Measurements from ENCODE around the gene SLC25A29. TPM values are rescaled to one million over a fixed set of nuclear protein-coding genes. Genes with fewer than 3 reads are reported as not detected.

Gene SLC25A29
- total and polyA plus RNA-seq, 2 of the 13 experiments (the other 11 are each of a cell fraction or from before 2014, with no cell fraction given): 12.2 to 17.2 TPM

GRCh38 chr14:100328495-100329163 lies 22.4 kb upstream of the SLC25A29 start (continued):
- TF ChIP-seq, protein P1, sequence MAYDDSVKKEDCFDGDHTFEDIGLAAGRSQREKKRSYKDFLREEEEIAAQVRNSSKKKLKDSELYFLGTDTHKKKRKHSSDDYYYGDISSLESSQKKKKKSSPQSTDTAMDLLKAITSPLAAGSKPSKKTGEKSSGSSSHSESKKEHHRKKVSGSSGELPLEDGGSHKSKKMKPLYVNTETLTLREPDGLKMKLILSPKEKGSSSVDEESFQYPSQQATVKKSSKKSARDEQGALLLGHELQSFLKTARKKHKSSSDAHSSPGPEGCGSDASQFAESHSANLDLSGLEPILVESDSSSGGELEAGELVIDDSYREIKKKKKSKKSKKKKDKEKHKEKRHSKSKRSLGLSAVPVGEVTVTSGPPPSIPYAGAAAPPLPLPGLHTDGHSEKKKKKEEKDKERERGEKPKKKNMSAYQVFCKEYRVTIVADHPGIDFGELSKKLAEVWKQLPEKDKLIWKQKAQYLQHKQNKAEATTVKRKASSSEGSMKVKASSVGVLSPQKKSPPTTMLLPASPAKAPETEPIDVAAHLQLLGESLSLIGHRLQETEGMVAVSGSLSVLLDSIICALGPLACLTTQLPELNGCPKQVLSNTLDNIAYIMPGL (CRISPR knock-in tag; IDR thresholded peaks at IDR 0.05; ENCODE audit: borderline replicate concordance in 1 of 2, low read depth in 1 of 2): 0 out of 4 replicates have a peak, but pooled peaks have one; percentile 1 to 29
- TF ChIP-seq ZNF687 (CRISPR knock-in tag; IDR thresholded peaks at IDR 0.05): peak; percentile 96
- no peak for TF ChIP-seq MIER2 (CRISPR knock-in tag; IDR thresholded peaks at IDR 0.05)
- no peak for TF ChIP-seq ZNF652 (CRISPR knock-in tag; IDR thresholded peaks at IDR 0.05; ENCODE audit: borderline replicate concordance, low read depth)
- TF ChIP-seq TFAP4 (IDR thresholded peaks at IDR 0.05; ENCODE audit: borderline replicate concordance, low read depth): peak; percentile 72; the same call in 1 of the 2 replicates
- TF ChIP-seq POLR2AphosphoS5 (IDR thresholded peaks at IDR 0.05; ENCODE audit: low read depth, low read length): peak; percentile 63
- peak; percentile 48; the same call in 1 of the 2 replicates for TF ChIP-seq ZNF605 (CRISPR knock-in tag; IDR thresholded peaks at IDR 0.05)
- no peak for TF ChIP-seq PRDM10 (CRISPR knock-in tag; IDR thresholded peaks at IDR 0.05; ENCODE audit: low read depth)
- 0 out of 2 replicates have a peak, but pooled peaks have one; percentile 43 for TF ChIP-seq ZNF251 (CRISPR knock-in tag; IDR thresholded peaks at IDR 0.05)
- TF ChIP-seq, protein P2, sequence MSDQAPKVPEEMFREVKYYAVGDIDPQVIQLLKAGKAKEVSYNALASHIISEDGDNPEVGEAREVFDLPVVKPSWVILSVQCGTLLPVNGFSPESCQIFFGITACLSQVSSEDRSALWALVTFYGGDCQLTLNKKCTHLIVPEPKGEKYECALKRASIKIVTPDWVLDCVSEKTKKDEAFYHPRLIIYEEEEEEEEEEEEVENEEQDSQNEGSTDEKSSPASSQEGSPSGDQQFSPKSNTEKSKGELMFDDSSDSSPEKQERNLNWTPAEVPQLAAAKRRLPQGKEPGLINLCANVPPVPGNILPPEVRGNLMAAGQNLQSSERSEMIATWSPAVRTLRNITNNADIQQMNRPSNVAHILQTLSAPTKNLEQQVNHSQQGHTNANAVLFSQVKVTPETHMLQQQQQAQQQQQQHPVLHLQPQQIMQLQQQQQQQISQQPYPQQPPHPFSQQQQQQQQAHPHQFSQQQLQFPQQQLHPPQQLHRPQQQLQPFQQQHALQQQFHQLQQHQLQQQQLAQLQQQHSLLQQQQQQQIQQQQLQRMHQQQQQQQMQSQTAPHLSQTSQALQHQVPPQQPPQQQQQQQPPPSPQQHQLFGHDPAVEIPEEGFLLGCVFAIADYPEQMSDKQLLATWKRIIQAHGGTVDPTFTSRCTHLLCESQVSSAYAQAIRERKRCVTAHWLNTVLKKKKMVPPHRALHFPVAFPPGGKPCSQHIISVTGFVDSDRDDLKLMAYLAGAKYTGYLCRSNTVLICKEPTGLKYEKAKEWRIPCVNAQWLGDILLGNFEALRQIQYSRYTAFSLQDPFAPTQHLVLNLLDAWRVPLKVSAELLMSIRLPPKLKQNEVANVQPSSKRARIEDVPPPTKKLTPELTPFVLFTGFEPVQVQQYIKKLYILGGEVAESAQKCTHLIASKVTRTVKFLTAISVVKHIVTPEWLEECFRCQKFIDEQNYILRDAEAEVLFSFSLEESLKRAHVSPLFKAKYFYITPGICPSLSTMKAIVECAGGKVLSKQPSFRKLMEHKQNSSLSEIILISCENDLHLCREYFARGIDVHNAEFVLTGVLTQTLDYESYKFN (CRISPR knock-in tag; conservative IDR thresholded peaks at IDR 0.05): peak; percentile 52
- TF ChIP-seq ZNF709 (CRISPR knock-in tag; IDR thresholded peaks at IDR 0.05): 0 out of 2 replicates have a peak, but pooled peaks have one; percentile 21
- peak; percentile 64; the same call in 1 of the 2 replicates for TF ChIP-seq KDM5B (CRISPR knock-in tag; IDR thresholded peaks at IDR 0.05; ENCODE audit: borderline replicate concordance)
